ENCODE data around the gene TUBA8. TPM values are rescaled to one million over a fixed set of nuclear protein-coding genes. Genes with fewer than 3 reads are reported as not detected.
"Not testable (repeated sequence)": the region's sequence is repeated elsewhere in the genome, so short reads cannot be mapped to it uniquely, and the experiment has no call there.

Gene TUBA8
- total RNA-seq, 1 donor from 2014 or later: 1.8 TPM

- no peak for DNase-seq (ENCODE audit: extremely low spot score, unreplicated experiment)
- H3K36me3 Mint-ChIP-seq (ENCODE audit: unreplicated experiment): peaks cover 9% of the 10 kb centered on the region
- H3K4me1 Mint-ChIP-seq (ENCODE audit: unreplicated experiment): no peaks in the 10 kb centered on the region
- no peak for TF ChIP-seq CTCF (IDR thresholded peaks at IDR 0.05)
- H3K4me3 Mint-ChIP-seq (ENCODE audit: unreplicated experiment): no peak overlapping the region
- H3K9me3 Mint-ChIP-seq (ENCODE audit: unreplicated experiment): no peaks in the 10 kb centered on the region
- H3K27me3 Mint-ChIP-seq (ENCODE audit: unreplicated experiment): no peaks in the 10 kb centered on the region
- no peak overlapping the region for H3K27ac Mint-ChIP-seq (ENCODE audit: unreplicated experiment)
These were observed 16.0 kb downstream of the TUBA8 start for GRCh38 chr22:18126606-18127005.

GRCh38 chr22:18130018-18130417 lies 19.4 kb downstream of the TUBA8 start:
- no peak overlapping the region for H3K27ac Mint-ChIP-seq (ENCODE audit: unreplicated experiment)
- no peak for DNase-seq (ENCODE audit: extremely low spot score, unreplicated experiment)
- no peak for TF ChIP-seq CTCF (IDR thresholded peaks at IDR 0.05)

GRCh38 chr22:18130699-18131429 lies 20.3 kb downstream of the TUBA8 start:
- Mint-ChIP-seq H3K4me1 (ENCODE audit: unreplicated experiment) (no peaks in the 10 kb centered on the region), H3K4me3 (ENCODE audit: unreplicated experiment) (no peak overlapping the region), H3K27me3 (ENCODE audit: unreplicated experiment) (no peaks in the 10 kb centered on the region), H3K27ac (ENCODE audit: unreplicated experiment) (no peak overlapping the region), H3K9me3 (ENCODE audit: unreplicated experiment) (no peaks in the 10 kb centered on the region), H3K36me3 (ENCODE audit: unreplicated experiment) (peaks cover 5% of the 10 kb centered on the region)
- no peak for TF ChIP-seq CTCF (IDR thresholded peaks at IDR 0.05)
- DNase-seq (ENCODE audit: extremely low spot score, unreplicated experiment): no peak

More at GRCh38 chr22:18130018-18130417, 19.4 kb downstream of the TUBA8 start:
- Mint-ChIP-seq H3K36me3 (ENCODE audit: unreplicated experiment) (peaks cover 5% of the 10 kb centered on the region), H3K4me3 (ENCODE audit: unreplicated experiment) (no peak overlapping the region), H3K9me3 (ENCODE audit: unreplicated experiment) (no peaks in the 10 kb centered on the region), H3K27me3 (ENCODE audit: unreplicated experiment) (no peaks in the 10 kb centered on the region), H3K4me1 (ENCODE audit: unreplicated experiment) (no peaks in the 10 kb centered on the region)

GRCh38 chr22:18133452-18133851 lies 22.8 kb downstream of the TUBA8 start:
- H3K36me3 Mint-ChIP-seq (ENCODE audit: unreplicated experiment): no peaks in the 10 kb centered on the region
- no peaks in the 10 kb centered on the region for H3K9me3 Mint-ChIP-seq (ENCODE audit: unreplicated experiment)
- no peaks in the 10 kb centered on the region for H3K27me3 Mint-ChIP-seq (ENCODE audit: unreplicated experiment)
- DNase-seq (ENCODE audit: extremely low spot score, unreplicated experiment): no peak
- no peak overlapping the region for H3K4me3 Mint-ChIP-seq (ENCODE audit: unreplicated experiment)
- H3K4me1 Mint-ChIP-seq (ENCODE audit: unreplicated experiment): no peaks in the 10 kb centered on the region
- no peak for TF ChIP-seq CTCF (IDR thresholded peaks at IDR 0.05)
- no peak overlapping the region for H3K27ac Mint-ChIP-seq (ENCODE audit: unreplicated experiment)

GRCh38 chr22:18136563-18137320 lies 26.1 kb downstream of the TUBA8 start:
- TF ChIP-seq CTCF (IDR thresholded peaks at IDR 0.05): no peak
- Mint-ChIP-seq H3K36me3 (ENCODE audit: unreplicated experiment) (no peaks in the 10 kb centered on the region), H3K9me3 (ENCODE audit: unreplicated experiment) (no peaks in the 10 kb centered on the region), H3K4me3 (ENCODE audit: unreplicated experiment) (no peak overlapping the region), H3K4me1 (ENCODE audit: unreplicated experiment) (peaks cover 2% of the 10 kb centered on the region), H3K27me3 (ENCODE audit: unreplicated experiment) (no peaks in the 10 kb centered on the region), H3K27ac (ENCODE audit: unreplicated experiment) (no peak overlapping the region)
- no peak for DNase-seq (ENCODE audit: extremely low spot score, unreplicated experiment)

- not testable (repeated sequence) for H3K36me3 Mint-ChIP-seq (ENCODE audit: unreplicated experiment); H3K9me3 Mint-ChIP-seq (ENCODE audit: unreplicated experiment); H3K27ac Mint-ChIP-seq (ENCODE audit: unreplicated experiment); H3K27me3 Mint-ChIP-seq (ENCODE audit: unreplicated experiment); DNase-seq (ENCODE audit: extremely low spot score, unreplicated experiment); H3K4me1 Mint-ChIP-seq (ENCODE audit: unreplicated experiment); H3K4me3 Mint-ChIP-seq (ENCODE audit: unreplicated experiment)
These were observed 30.4 kb downstream of the TUBA8 start for GRCh38 chr22:18141004-18141403.
